ENCODE data around the gene NHP2.

Gene NHP2

GRCh38 chr5:178155065-178155464 lies 1.4 kb upstream of the NHP2 start:
- no peak for TF ChIP-seq CTCF (IDR thresholded peaks at IDR 0.05)
- Histone ChIP-seq H3K27me3 (no peaks in the 10 kb centered on the region), H3K9me3 (no peaks in the 10 kb centered on the region), H3K27ac (no peak overlapping the region), H3K4me1 (peaks cover 0 to 25% (median 17%) of the 10 kb centered on the region in 4 donors), H3K4me3 (no peak overlapping the region), H3K36me3 (peaks cover 0 to 15% (median 5%) of the 10 kb centered on the region in 3 donors)
- no peak for DNase-seq
- intact Hi-C loops (cut with DNase I; ENCODE audit: low total_unique reads): loop anchor here (2.0 to 10.0 kb wide), 2 partner anchors 50 to 560 kb away; partner anchors contain the start of genes HNRNPAB and TMED9

- no peaks in the 10 kb centered on the region for H3K9me3 ChIP-seq
- no peaks in the 10 kb centered on the region for H3K27me3 ChIP-seq
- no peak for TF ChIP-seq CTCF (IDR thresholded peaks at IDR 0.05)
- peak overlapping the region; percentile 76 for H3K27ac ChIP-seq
- no peak for DNase-seq
- intact Hi-C loops (cut with DNase I; ENCODE audit: low total_unique reads): loop anchor here (5.0 to 10.0 kb wide), 2 partner anchors 558 to 870 kb away; partner anchors contain the start of genes TMED9 and ZNF879
- H3K4me3 ChIP-seq: peak overlapping the region; percentile 69 to 75
- peaks cover 0 to 25% (median 17%) of the 10 kb centered on the region in 4 donors for H3K4me1 ChIP-seq
- peaks cover 11 to 38% (median 26%) of the 10 kb centered on the region in 3 donors for H3K36me3 ChIP-seq
Observed at GRCh38 chr5:178152491-178153444, 917 bp downstream of the NHP2 start.

GRCh38 chr5:178150977-178151734 lies 2.5 kb downstream of the NHP2 start:
- DNase-seq: no peak
- Histone ChIP-seq H3K27ac (no peak overlapping the region), H3K4me3 (no peak overlapping the region), H3K27me3 (no peaks in the 10 kb centered on the region), H3K9me3 (no peaks in the 10 kb centered on the region), H3K36me3 (peaks cover 27 to 54% (median 43%) of the 10 kb centered on the region in 3 donors), H3K4me1 (peaks cover 0 to 25% (median 17%) of the 10 kb centered on the region in 4 donors)
- intact Hi-C loops (cut with DNase I; ENCODE audit: low total_unique reads): loop anchor here (5.0 to 10.0 kb wide), 2 partner anchors 556 to 871 kb away; partner anchors contain the start of genes TMED9 and ZNF879
- TF ChIP-seq CTCF (IDR thresholded peaks at IDR 0.05): no peak

- intact Hi-C loops (cut with DNase I; ENCODE audit: low total_unique reads): no loop called here
- H3K4me3 ChIP-seq: no peak overlapping the region
- no peak overlapping the region for H3K27ac ChIP-seq
- no peak for TF ChIP-seq CTCF (IDR thresholded peaks at IDR 0.05)
- no peaks in the 10 kb centered on the region for H3K9me3 ChIP-seq
- no peak for DNase-seq
- H3K4me1 ChIP-seq: peaks cover 0 to 22% (median 16%) of the 10 kb centered on the region in 4 donors
- H3K27me3 ChIP-seq: no peaks in the 10 kb centered on the region
- peaks cover 38 to 72% (median 61%) of the 10 kb centered on the region in 3 donors for H3K36me3 ChIP-seq
Observed at GRCh38 chr5:178149199-178149932, 4.3 kb downstream of the NHP2 start.

GRCh38 chr5:178147406-178147805 lies 6.3 kb downstream of the NHP2 start:
- Histone ChIP-seq H3K4me3 (no peak overlapping the region), H3K9me3 (no peaks in the 10 kb centered on the region), H3K27ac (no peak overlapping the region), H3K36me3 (peaks cover 57 to 92% (median 80%) of the 10 kb centered on the region in 3 donors), H3K4me1 (peaks cover 0 to 8% (median 4%) of the 10 kb centered on the region in 4 donors), H3K27me3 (no peaks in the 10 kb centered on the region)
- DNase-seq: no peak
- intact Hi-C loops (cut with DNase I; ENCODE audit: low total_unique reads): no loop called here
- TF ChIP-seq CTCF (IDR thresholded peaks at IDR 0.05): no peak
